H9 (cell line): ENCODE results near the gene DMD. TPM values are rescaled to one million over a fixed set of nuclear protein-coding genes. Genes with fewer than 3 reads are reported as not detected.

ENCODE experiments used
- DNase-seq: peaks from one replicate; pipeline ENCODE4 v3.0.0-alpha.2; 2017
- H2AFZ ChIP-seq: one replicate; pipeline ENCODE4 v1.6.1; 2013; ENCODE audit warnings: mild to moderate bottlenecking, low read length, control low read depth, moderate library complexity
- H2AK5ac ChIP-seq: 2 replicates; pipeline ENCODE4 v1.6.1; 2013; ENCODE audit warnings: low read length, control low read depth, mixed read lengths; ENCODE audit not compliant: insufficient read length
- H2BK120ac ChIP-seq: one replicate; pipeline ENCODE4 v1.6.1; 2013; ENCODE audit warnings: low read depth, mild to moderate bottlenecking, low read length, control low read depth, inconsistent platforms; ENCODE audit not compliant: poor library complexity, severe bottlenecking
- H2BK12ac ChIP-seq: 2 replicates; pipeline ENCODE4 v1.6.1; 2013; ENCODE audit warnings: low read length, control low read depth, mixed read lengths, low read depth; ENCODE audit not compliant: insufficient read length
- H2BK15ac ChIP-seq: 2 replicates; pipeline ENCODE4 v1.6.1; 2013; ENCODE audit warnings: low read depth, low read length, control low read depth
- H2BK20ac ChIP-seq: one replicate; pipeline ENCODE4 v1.6.1; 2013; ENCODE audit warnings: low read depth, mild to moderate bottlenecking, low read length, control low read depth, inconsistent platforms; ENCODE audit not compliant: poor library complexity, severe bottlenecking
- H2BK5ac ChIP-seq: 2 replicates; pipeline ENCODE4 v1.6.1; 2013; ENCODE audit warnings: low read length, control low read depth, mixed read lengths; ENCODE audit not compliant: insufficient read length
- H3K14ac ChIP-seq: 2 replicates; pipeline ENCODE4 v1.6.1; 2013; ENCODE audit warnings: low read length, control low read depth; ENCODE audit not compliant: insufficient read depth
- H3K18ac ChIP-seq: 2 replicates; pipeline ENCODE4 v1.6.1; 2013; ENCODE audit warnings: low read depth, mild to moderate bottlenecking, mixed read lengths, low read length, control low read depth; ENCODE audit not compliant: insufficient read length
- H3K23ac ChIP-seq: 2 replicates; pipeline ENCODE4 v1.6.1; 2013; ENCODE audit warnings: low read length, control low read depth, mixed read lengths, low read depth; ENCODE audit not compliant: insufficient read length
- H3K23me2 ChIP-seq: 2 replicates; pipeline ENCODE4 v1.6.1; 2013; ENCODE audit warnings: low read depth, mild to moderate bottlenecking, mixed read lengths, low read length, control low read depth; ENCODE audit not compliant: insufficient read length, poor library complexity, severe bottlenecking
- H3K27ac ChIP-seq: 2 replicates; pipeline ENCODE4 v1.5.1; 2013; ENCODE audit warnings: low read length, control low read depth, mixed read lengths, low read depth; ENCODE audit not compliant: insufficient read length
- H3K27me3 ChIP-seq: 2 replicates; pipeline ENCODE4 v1.6.1; 2013; ENCODE audit warnings: low read length, control low read depth, inconsistent platforms; ENCODE audit not compliant: insufficient read depth
- H3K4ac ChIP-seq: 2 replicates; pipeline ENCODE4 v1.6.1; 2013; ENCODE audit warnings: low read depth, mild to moderate bottlenecking, control low read depth, inconsistent platforms, low read length, moderate library complexity
- H3K4me1 ChIP-seq: 2 replicates; pipeline ENCODE4 v1.6.1; 2013; ENCODE audit warnings: low read length, control low read depth, inconsistent platforms; ENCODE audit not compliant: insufficient read depth
- H3K4me2 ChIP-seq: 2 replicates; pipeline ENCODE4 v1.6.1; 2013; ENCODE audit warnings: low read length, control low read depth, mixed read lengths; ENCODE audit not compliant: insufficient read length, insufficient read depth
- H3K56ac ChIP-seq: 2 replicates; pipeline ENCODE4 v1.6.1; 2013; ENCODE audit warnings: low read depth, mild to moderate bottlenecking, mixed read lengths, low read length, control low read depth; ENCODE audit not compliant: insufficient read length
- H3K79me1 ChIP-seq: 2 replicates; pipeline ENCODE4 v1.6.1; 2013; ENCODE audit warnings: low read depth, mild to moderate bottlenecking, moderate library complexity, low read length, control low read depth, inconsistent platforms; ENCODE audit not compliant: insufficient read depth, poor library complexity, severe bottlenecking
- H3K79me2 ChIP-seq: 2 replicates; pipeline ENCODE4 v1.6.1; 2013; ENCODE audit warnings: low read length, control low read depth, inconsistent platforms; ENCODE audit not compliant: insufficient read depth
- H3K9ac ChIP-seq: 2 replicates; pipeline ENCODE4 v1.6.1; 2013; ENCODE audit warnings: low read length, control low read depth, mixed read lengths; ENCODE audit not compliant: insufficient read length; ENCODE audit errors: extremely low read depth
- H3K9me3 ChIP-seq: one replicate; pipeline ENCODE4 v1.6.1; 2013; ENCODE audit warnings: low read depth, low read length, inconsistent platforms; ENCODE audit not compliant: control insufficient read depth
- H3T11ph ChIP-seq: one replicate; pipeline ENCODE4 v1.6.1; 2013; ENCODE audit warnings: mild to moderate bottlenecking, low read length, control low read depth, inconsistent platforms
- H4K20me1 ChIP-seq: one replicate; pipeline ENCODE4 v1.6.1; 2013; ENCODE audit not compliant: control insufficient read depth, insufficient read length, insufficient read depth
- H4K5ac ChIP-seq: 2 replicates; pipeline ENCODE4 v1.6.1; 2013; ENCODE audit warnings: low read depth, mild to moderate bottlenecking, mixed read lengths, low read length, control low read depth; ENCODE audit not compliant: insufficient read length
- H4K8ac ChIP-seq: replicated peaks from 2 replicates; pipeline ENCODE4 v1.6.1; 2013; ENCODE audit warnings: low read length, control low read depth, mixed read lengths, low read depth; ENCODE audit not compliant: insufficient read length
- H4K91ac ChIP-seq: 2 replicates; pipeline ENCODE4 v1.6.1; 2013; ENCODE audit warnings: low read depth, mild to moderate bottlenecking, moderate library complexity, mixed read lengths, low read length, control low read depth; ENCODE audit not compliant: insufficient read length
- H3K27ac Mint-ChIP-seq, 3 experiments: 2 replicates in 2 of 3; 3 replicates in 1 of 3; pipeline ENCODE4 v1.8.0; 2020 to 2021; ENCODE audit warnings: mixed read lengths in 3 of 3, mild to moderate bottlenecking in 1 of 3, moderate library complexity in 1 of 3
- H3K27me3 Mint-ChIP-seq: 2 replicates; pipeline ENCODE4 v1.8.0; 2021; ENCODE audit warnings: low read depth, mild to moderate bottlenecking, moderate library complexity, mixed read lengths
- H3K36me3 Mint-ChIP-seq, 3 experiments: 2 replicates in 2 of 3; 3 replicates in 1 of 3; pipeline ENCODE4 v1.8.0; 2020 to 2021; ENCODE audit warnings: low read depth in 3 of 3, mixed read lengths in 3 of 3; ENCODE audit not compliant: insufficient read depth in 1 of 3
- H3K4me1 Mint-ChIP-seq, 2 experiments: 2 replicates each; pipeline ENCODE4 v1.8.0; 2020; ENCODE audit warnings: mixed read lengths in 2 of 2
- H3K4me3 Mint-ChIP-seq, 2 experiments: 2 replicates in 1 of 2; 3 replicates in 1 of 2; pipeline ENCODE4 v1.8.0; 2020 to 2021; ENCODE audit warnings: mild to moderate bottlenecking in 2 of 2, mixed read lengths in 2 of 2, moderate library complexity in 1 of 2
- H3K9me3 Mint-ChIP-seq, 2 experiments: 2 replicates in 1 of 2; 3 replicates in 1 of 2; pipeline ENCODE4 v1.8.0; 2020; ENCODE audit warnings: mild to moderate bottlenecking in 2 of 2, mixed read lengths in 2 of 2, moderate library complexity in 1 of 2
- WGBS: extraction: QIAGEN DNeasy Blood & Tissue Kit; methylation state at CpG from one replicate; pipeline ENCODE4 v1.1.7; 2013; ENCODE audit warnings: missing lambda C conversion rate, low lambda C conversion rate, mixed read lengths; ENCODE audit not compliant: insufficient read length; ENCODE audit errors: extremely low coverage; 5-methylcytosine and 5-hydroxymethylcytosine counted together
- total RNA-seq: library from RNA; stranded (reverse); gene quantifications from 2 replicates; pipeline ENCODE4 v1.2.1, GENCODE V29; 2021
- TF ChIP-seq, protein P1 (sequence below): fragments of 200-600 bp; sonication (generic); conservative IDR thresholded peaks from 3 replicates; pipeline ENCODE4 v1.8.0; 2021; ENCODE audit warnings: antibody characterized with exemption, mild to moderate bottlenecking

The DMD gene
- total RNA-seq, 1 experiment from 2014 or later = 3.8 TPM

DNA sequence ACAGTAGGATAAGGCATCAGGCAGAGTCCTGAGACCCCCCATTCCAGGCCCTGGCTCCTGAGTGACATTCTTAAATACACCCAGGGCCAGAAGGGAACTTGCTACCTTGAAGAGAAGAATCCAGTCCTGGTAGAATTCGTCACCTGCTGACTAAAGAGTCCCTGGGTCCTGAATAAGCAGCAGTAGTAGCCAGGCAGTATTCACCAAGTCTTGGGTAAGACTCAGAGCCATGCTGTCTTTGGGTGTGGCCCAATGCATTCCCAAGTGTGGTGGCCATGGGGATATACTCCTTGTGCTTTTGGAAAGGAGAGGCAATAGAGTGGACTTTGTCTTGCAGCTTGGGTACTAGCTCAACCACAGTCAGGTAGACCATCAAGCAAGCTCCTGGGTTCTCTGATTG is 359.1 kb downstream of the DMD start:
- no peak overlapping the region for H4K8ac ChIP-seq
- no peak overlapping the region for H4K5ac ChIP-seq
- H3K9me3 ChIP-seq = peaks cover 4% of the 10 kb centered on the region
- H3K14ac ChIP-seq = no peak overlapping the region
- H2BK15ac ChIP-seq = no peak overlapping the region
- no CpG with 5 or more reads among the region's 1 CpG for WGBS
- no peak overlapping the region for H3K4me2 ChIP-seq
- H4K20me1 ChIP-seq = no peaks in the 10 kb centered on the region
- H3K9me3 Mint-ChIP-seq = peaks cover 10 to 20% of the 10 kb centered on the region in 2 experiments; a peak in 4 of 5 replicates
- H3K23ac ChIP-seq = no peak overlapping the region
- no peaks in the 10 kb centered on the region for H3K4me1 Mint-ChIP-seq
- no peak overlapping the region for H4K91ac ChIP-seq
- H3K36me3 Mint-ChIP-seq = no peaks in the 10 kb centered on the region; a peak in 1 of 7 replicates
- H3K79me2 ChIP-seq = no peaks in the 10 kb centered on the region
- no peak overlapping the region for H2BK12ac ChIP-seq
- no peaks in the 10 kb centered on the region for H3K23me2 ChIP-seq
- no peak overlapping the region for H3K4ac ChIP-seq
- H2BK5ac ChIP-seq = no peak overlapping the region
- H3K56ac ChIP-seq = no peak overlapping the region
- no peak overlapping the region for H3K4me3 Mint-ChIP-seq
- no peaks in the 10 kb centered on the region for H3K79me1 ChIP-seq
- DNase-seq = no peak
- H3K4me1 ChIP-seq = no peaks in the 10 kb centered on the region
- no peak overlapping the region for H3K18ac ChIP-seq
- H2AFZ ChIP-seq = no peak overlapping the region
- no peaks in the 10 kb centered on the region for H3K27me3 ChIP-seq
- H2AK5ac ChIP-seq = no peak overlapping the region
- no peak overlapping the region for H3T11ph ChIP-seq
- no peaks in the 10 kb centered on the region for H3K27me3 Mint-ChIP-seq
- no peak overlapping the region for H2BK120ac ChIP-seq
- no peak overlapping the region for H3K27ac Mint-ChIP-seq
- no peak overlapping the region for H3K27ac ChIP-seq
- no peak overlapping the region for H3K9ac ChIP-seq
- no peak overlapping the region for H2BK20ac ChIP-seq
- TF ChIP-seq, protein P1, sequence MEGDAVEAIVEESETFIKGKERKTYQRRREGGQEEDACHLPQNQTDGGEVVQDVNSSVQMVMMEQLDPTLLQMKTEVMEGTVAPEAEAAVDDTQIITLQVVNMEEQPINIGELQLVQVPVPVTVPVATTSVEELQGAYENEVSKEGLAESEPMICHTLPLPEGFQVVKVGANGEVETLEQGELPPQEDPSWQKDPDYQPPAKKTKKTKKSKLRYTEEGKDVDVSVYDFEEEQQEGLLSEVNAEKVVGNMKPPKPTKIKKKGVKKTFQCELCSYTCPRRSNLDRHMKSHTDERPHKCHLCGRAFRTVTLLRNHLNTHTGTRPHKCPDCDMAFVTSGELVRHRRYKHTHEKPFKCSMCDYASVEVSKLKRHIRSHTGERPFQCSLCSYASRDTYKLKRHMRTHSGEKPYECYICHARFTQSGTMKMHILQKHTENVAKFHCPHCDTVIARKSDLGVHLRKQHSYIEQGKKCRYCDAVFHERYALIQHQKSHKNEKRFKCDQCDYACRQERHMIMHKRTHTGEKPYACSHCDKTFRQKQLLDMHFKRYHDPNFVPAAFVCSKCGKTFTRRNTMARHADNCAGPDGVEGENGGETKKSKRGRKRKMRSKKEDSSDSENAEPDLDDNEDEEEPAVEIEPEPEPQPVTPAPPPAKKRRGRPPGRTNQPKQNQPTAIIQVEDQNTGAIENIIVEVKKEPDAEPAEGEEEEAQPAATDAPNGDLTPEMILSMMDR = no peak
